HG03565 (cell line): ENCODE data around the gene GRK5.

Experiments used
- ATAC-seq: cut with Tn5 transposase; IDR thresholded peaks from one replicate; pipeline ENCODE4 v1.9.1; 2021; ENCODE audit warnings: mild to moderate bottlenecking, moderate library complexity; ENCODE audit not compliant: unreplicated experiment

GRK5 gene

DNA sequence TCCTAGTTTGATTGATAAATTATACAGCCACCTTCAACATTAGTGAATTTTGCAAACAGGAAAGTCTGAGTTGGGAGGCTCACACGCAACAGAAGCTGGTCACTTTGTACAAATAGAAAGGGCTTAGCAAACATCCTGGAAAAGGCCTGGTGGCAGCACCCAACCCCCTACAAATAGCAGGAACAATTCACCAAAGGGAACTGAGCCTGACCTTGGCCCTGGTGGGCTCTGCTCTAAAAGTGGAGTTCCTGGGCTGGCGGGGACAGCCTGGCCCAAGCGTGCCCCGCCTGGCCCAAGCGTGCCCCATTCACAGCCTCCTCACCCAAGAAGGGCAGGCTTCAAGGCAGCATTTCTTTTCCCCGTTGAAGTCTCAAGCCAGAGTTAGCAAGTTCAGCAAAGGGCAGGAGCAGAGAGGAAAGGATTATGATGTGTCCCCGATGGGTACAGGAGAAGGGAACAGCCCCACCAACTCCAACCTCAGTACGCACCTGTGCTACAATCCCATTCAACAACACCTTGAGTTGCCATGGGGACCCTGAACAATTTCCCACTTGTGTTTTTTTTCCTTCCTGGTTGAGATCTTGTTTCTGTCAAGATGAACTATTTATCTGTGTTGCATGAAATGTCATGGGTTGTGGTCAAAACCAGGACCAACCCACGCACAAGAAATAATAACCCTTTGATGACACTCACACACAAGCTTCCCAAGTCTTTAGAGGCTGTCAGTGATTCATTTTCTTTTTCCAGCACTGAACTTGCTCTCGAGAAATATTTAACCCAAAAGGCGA lies 291.7 kb downstream of the GRK5 start:
- ATAC-seq: no peak

DNA sequence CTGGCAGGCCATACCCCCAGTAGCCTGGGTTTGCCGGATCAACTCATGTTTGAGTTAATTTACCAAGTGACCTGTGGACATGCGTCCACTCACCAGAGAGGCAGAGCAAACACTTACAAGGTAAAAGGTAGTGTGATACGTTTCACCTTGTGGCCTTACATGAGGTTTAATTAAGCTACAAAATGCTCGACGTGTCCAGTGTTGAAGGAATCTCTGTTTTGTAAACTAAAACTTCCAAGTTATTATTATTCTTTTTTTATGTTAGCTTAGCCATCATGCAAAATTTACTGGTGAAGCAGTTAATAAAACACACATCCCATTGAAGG lies 292.3 kb downstream of the GRK5 start:
- no peak for ATAC-seq

DNA sequence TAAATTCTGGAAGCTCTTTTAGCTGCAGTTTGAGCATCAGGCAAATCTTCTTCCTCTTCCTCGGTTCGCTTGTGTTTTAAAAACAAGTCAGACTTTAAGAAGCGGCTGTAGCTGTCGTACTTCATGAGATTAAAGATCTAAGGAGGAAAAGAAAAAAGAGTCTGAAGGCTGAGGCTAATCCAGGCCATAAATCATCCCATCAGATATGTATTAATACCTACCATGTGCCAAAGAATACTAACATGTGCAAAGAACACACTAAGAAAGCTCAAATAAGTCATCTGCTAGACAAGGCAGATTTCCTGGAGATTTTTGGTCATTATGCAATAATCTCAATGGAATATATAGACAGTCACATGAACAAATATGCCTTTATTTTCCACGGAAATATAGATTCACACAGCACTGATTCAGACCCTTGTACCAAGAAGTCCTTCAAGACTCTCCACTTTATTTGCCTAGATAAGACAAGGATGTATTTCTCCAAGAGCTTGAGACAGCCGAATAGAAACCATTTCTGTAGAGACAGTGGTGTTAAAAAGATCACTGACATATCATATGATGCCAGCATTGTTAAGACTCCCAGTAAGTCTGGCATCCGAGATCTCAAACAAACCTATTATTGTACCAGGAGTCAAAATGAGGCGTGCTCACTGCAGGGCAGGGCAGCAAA lies 292.9 kb downstream of the GRK5 start:
- no peak for ATAC-seq

DNA sequence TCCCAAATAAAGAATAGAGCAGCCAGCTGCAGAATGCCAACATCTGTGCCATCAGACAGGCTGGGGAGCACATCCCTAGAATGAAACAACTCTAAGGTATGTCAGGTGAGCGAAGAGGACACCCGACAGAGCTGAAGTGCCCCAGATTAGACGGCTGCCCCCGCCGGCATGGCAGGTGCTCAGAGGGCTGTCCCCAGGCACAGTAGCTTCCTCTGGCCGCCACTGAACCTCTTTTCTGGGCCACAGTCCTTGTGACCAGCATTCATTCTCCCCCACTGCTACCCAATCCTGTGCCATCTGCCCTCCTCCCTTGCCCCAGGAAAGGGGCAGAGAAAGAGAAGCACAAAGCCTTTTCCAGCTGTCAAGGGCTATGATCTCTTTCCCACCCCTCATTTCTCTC lies 293.4 kb downstream of the GRK5 start:
- ATAC-seq: no peak

DNA sequence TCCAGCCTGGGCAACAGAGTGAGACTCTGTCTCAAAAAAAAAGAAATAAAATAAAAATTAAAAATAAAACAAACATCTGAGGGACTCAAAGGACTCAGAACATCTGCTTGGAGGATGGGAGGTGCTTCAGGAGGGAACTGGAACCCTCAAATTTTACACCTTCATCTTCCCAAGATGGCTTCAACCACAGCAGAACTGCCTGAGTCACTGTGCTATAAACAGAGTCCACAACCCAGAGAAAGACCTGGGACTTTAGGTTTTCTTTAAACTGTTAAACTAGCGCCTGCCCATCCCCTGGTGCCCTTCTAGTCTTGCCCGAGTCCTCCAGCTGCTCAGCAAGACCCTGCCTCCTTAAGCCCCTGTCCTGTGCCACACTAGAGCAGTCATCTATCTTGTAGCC lies 294.3 kb downstream of the GRK5 start:
- ATAC-seq: no peak

DNA sequence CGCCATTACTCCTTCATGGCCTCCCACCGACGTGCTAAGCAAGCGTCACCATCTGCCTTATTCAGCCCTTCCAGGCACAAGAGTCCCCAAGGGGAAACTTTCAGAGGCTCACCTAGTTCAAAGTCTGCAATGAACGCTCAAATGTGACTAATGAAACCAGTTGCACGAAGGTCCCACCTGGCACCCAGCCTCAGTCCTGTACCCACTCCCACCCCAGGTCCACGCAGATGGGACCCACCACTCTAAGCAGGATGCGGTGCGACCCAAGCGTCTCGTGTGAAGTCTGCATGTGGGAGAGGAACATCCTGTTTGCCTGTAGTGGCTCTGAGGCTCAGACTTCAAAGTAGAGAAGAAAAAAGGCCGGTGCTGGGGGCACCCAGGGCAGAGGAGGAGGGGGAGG lies 294.8 kb downstream of the GRK5 start:
- ATAC-seq: no peak

DNA sequence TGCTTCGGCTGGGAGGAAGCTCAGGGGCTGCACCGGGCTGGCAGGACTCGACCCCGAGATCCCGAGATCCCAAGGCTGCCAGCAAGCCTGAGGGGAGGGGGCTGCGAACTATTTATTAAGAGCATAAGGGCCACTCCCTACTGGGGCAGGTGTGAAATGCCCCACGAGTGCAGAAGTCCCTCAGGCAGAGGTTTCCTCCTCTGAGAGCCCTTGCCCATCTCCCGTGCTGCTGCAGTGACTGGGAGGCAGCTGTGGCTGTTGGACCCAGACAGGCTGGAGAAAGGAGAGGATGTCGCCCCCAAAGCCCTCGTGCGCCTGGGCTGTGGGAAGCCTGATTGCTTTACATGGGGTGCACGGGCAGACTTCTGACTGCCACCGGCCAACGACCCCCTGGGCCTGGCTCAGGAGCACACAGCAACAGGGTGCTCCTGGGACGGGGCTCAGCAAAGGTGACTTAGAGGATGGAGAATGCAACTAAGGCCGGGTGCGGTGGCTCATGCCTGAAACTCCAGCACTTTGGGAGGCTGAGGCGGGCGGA lies 295.3 kb downstream of the GRK5 start:
- ATAC-seq: no peak

DNA sequence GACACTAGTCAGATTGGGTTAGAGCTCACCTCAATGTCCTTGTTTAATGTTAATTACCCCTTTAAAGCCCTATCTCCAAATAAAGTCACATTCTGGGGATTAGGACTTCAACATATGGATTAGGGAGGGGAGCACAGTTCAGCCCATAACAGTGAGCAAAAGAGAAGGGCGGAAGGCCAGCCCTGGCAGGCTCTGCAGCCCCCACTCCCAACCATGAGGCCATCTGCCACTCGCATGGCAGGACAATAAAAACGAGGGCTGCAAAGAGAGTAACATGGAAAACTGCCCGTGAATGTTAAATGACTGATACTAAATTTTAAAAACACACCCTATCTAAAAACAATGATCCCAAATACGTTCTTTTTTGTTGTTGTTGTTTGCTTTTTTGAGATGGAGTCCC lies 296.4 kb downstream of the GRK5 start:
- ATAC-seq: no peak

DNA sequence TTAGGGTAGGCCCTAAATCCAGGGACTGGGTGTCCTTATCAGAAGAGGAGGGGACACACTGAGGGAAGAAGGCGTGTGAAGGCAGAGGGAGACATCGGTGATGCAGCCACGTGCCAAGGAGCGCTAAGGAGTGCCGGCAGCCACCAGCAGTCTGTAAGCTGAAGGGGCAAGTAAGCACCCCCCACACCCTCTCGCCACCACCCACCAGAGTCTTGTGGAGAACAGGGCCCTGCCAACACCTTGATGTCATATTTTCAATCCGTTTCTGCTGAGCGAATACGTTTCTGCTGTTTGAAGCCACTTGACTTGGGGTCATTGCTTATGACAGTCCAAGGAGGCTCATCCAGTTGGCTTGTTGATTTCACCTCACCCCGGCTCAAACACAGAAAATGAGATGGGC lies 297.3 kb downstream of the GRK5 start:
- no peak for ATAC-seq

DNA sequence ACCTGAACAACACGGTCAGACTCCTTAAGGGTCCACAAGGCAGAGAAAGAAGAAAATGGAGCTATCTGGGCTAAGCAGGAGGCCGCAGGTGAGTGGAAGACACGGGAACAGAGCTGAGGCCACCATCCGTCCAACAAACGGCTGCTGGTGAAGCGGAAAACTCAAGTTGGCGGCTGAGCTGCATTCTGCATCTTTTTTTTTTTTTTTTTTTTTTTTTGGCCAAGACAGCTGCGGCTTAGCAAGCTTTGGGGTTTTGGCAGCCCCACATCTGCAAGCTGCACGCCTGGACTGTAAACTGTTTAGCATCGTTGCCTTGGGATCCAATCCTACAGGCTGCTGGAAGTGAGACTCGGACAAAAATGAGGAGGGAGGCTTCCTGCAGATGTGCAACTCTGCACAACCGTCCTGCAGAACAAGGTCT lies 297.8 kb downstream of the GRK5 start:
- no peak for ATAC-seq
